Colon (tissue), 2 donors: ENCODE results near the gene TMOD1.
"Not testable (repeated sequence)": the region's sequence is repeated elsewhere in the genome, so short reads cannot be mapped to it uniquely, and the experiment has no call there.

Experiments used
- FAIRE-seq: peaks from 2 replicates; lab custom pipeline; 2012; peaks lifted over from hg19 to GRCh38; lab: Jason Lieb, UNC
- donor health status: control.
- donor health status: control.

Gene TMOD1

DNA sequence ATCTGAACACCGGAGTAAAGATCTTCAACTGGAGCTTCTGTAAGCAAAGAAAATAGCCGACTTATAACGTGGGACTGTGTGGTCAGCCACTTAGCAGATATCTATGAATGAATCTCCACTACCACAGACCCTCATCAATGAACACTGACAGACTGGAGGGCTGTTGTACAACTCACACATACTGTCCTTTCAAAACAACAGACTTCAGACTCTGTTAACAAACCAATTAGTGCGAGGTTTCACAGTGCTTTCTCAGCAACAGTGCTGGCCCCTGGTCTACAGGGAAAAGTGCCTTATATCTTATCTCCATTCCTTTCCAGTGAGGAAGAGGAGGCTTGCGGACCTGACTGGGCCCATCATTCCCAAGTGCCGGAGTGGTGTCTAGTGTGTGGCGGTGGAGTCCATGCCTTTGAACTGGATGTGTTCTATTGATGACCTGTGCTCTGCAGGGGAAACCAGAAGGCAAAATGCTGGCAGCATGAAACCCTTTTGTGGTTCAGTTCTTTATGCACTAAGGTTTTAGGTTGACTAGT lies 97.9 kb downstream of the TMOD1 start:
- FAIRE-seq: no peak

DNA sequence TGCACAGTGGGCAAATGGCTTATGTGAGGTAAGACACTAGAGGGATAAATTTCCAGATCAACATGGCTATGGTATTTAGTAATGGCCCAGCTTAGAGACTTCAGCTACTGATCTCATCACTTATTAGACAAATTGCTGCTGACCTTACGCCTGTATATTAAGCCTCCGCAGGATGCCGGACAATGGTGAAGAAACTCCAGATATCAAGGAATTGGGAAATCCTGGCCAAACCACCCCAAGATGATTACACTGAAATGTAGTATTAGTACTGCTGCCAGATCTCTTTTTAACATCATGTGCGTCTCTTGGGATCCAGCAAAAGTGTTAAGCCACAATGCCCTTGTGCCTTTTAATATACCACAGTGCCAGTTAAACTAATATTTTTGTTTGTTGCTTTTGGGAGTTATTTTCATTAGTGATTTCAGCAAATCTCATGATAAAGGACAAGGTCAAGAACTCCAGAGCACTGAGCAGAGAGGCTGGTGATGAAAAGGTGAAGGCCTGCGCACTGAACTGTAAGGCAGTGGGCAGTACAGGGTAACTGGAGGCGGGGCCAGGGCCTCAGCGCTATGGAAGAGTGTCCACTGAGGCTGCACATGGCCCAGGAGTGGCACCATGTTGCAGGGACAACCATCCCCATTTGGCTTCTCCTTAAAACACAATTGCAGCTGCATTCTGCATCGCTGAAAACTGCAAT lies 99.2 kb downstream of the TMOD1 start:
- FAIRE-seq: no peak

DNA sequence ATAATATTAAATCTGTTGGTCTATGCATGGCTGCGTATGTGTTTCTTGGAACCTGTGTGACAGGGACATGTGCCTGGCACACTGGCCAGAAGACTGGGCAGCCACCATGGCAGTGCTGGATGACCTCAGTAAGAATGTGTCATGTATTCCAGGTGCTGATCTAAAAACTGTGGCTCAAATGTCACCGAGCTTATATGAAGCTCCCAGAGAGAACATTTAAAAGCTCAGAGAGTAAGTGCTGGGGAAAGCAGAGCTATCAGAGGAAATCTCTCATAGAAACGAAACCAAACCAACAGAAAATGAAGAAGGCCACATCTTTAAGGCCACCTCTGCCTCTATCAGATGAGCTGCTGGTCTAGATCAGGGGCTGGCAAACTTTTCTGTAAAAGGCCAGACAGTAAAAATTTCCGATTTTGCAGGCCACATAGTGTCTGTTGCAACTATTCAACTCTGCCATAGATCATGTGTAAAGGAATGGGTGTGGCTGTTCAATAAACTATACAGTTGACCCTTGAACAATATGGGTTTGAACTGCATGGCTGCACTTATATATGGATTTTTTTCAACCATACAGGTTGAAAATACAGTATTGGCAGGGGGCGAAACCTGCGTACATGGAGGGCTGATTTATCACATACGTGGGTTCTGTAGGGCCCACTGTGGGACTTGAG lies 99.9 kb downstream of the TMOD1 start:
- FAIRE-seq: no peak

DNA sequence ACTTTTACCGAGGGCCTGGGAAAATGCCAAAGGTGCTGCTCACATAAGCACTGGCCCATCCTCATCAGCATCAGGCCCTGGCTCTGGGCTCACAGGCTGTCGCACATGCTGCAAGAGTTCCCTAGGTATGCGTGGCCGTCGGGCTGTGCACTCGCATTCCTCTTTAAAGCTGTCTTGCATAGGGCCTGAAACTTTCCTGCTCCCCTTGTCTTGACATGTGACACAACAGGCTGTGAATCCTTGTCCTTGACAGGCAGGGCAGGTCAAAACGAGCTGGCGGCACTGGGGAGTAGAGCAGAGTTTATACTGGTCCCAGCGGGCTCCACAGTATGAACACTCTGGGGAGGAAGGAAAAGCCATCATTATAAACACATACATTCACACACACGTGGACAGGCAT lies 101.0 kb downstream of the TMOD1 start:
- no peak for FAIRE-seq

DNA sequence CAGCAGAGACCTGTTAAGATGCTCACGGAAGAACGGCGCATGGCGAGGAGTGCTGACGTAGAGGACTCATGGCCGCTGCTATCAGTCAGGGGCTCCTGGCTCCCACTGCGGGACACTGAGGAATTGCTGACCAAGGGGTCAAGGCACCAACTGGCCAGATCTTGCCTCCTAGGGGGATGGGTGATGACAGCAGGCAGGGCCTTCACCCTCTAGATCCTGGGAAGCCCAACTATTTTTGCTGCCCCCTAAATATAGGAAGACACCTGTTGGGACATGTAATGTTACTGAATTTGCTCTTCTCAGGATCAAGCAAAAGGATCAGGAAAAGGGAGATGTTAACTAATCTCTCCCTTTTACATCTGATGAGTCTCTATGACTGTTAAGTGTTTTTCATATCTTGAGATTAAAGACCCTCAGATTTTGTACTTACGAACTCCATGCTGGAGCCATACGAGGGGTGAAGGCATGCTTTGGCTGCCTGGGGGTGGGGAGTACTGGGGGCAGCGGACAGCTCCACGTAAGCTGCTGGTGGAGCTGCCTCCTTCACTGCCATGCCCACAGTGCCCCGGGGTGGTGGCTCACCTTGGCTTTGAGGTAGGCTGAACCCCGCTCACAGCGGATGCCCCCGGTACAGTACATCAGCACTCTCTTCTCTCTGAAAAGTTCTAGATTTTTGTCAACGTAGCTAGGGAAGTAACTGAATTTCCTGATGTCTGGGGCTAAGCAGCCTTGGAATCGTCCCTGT lies 103.6 kb downstream of the TMOD1 start:
- FAIRE-seq: no peak

DNA sequence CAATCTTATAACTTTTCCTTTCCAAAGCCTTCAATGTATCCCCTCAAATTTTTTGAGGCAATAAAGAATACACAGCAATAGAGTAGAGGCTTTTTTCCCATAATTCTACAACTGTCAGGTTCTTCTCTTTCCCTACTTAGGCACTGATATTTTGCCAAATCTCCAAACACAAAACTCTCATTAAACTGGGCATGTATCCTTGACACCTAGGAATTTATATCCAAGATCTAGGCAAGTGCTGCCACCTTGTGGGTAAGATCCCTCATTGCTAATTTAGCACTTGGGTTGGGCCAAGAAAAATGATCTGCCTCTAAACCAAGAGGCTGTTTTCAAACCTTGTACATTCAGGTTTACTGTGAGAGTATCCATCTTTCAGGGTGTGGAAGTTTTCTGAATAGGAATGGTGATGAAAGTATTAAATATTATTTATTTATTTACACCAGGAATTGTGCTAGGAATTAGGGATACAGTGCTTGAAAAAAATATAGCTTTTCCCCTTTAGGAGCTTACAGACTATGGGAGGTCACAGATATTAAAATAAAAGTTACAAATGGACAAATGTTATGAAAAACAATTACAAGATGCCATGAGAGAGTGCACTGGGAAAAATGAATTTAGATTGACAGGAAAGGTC lies 114.1 kb downstream of the TMOD1 start:
- FAIRE-seq: no peak

DNA sequence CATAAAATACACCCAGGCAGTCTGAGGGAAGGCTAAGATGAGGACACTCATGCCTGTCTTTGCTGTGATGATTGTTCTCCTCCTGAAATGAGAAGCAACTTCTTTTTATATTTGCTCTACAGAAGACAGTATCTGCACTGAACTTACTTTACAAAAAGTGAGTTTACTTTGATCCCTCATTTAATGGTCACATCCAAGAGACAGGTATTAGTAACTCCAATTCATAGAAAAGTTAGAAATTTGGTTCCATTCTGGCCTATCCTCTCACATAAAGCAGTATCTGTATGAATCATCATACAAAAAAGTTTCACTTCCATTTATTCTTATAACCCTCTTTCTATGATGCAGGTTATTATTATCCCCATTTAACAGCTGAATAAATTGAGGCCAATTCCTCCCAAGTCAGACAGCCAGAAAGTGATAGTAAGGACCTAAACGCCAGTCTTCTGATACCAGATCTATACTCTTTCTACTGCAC lies 116.5 kb downstream of the TMOD1 start:
- no peak for FAIRE-seq

DNA sequence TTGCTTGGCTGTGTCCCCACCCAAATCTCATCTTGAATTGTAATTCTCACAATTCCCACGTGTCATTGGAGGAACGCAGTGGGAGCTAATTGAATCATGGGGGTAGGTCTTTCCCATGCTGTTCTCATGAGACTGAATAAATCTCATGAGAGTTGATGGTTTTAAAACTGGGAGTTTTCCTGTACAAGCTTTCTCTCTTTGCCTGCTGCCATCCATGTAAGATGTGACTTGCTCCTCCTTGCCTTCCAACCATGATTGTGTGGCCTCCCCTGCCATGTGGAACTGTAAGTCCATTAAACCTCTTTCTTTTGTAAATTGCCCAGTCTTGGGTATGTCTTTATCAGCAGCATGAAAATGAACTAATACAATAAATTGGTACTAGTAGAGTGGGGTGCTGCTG lies 118.6 kb downstream of the TMOD1 start:
- not testable (repeated sequence) for FAIRE-seq

DNA sequence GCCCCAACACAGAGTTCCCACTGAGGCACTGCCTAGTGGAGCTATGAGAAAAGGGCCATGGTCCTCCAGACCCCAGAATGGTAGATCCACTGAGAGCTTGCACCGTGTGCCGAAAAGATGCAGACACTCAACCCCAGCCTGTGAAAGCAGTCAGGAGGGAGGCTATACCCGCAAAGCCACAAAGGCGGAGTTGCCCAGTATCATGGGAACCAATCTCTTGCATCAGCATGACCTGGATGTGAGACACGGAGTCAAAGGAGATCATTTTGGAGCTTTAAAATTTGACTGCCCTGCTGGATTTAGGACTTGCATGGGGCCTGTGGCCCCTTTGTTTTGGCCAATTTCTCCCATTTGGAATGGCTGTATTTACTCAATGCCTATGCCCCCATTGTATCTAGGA lies 121.0 kb downstream of the TMOD1 start:
- FAIRE-seq: not testable (repeated sequence)

DNA sequence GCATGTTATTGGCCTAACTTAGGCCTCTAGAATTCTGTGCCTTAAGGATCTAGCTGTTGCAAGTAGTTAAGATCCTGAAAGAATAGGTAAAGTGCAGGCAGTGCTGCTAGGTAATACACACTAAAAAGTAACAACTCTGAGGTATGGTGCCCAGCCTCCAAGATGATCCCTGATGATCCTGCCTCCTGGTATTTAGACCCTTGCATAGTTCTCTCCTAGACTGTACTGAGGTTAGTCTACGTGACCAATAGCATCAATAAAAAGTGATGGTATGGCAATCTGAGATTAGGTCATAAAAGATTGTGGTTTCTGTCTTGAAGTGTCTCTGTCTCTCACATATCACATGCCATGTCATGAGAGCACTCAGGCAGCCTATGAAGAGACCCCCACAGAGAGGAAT lies 122.5 kb downstream of the TMOD1 start:
- no peak for FAIRE-seq

DNA sequence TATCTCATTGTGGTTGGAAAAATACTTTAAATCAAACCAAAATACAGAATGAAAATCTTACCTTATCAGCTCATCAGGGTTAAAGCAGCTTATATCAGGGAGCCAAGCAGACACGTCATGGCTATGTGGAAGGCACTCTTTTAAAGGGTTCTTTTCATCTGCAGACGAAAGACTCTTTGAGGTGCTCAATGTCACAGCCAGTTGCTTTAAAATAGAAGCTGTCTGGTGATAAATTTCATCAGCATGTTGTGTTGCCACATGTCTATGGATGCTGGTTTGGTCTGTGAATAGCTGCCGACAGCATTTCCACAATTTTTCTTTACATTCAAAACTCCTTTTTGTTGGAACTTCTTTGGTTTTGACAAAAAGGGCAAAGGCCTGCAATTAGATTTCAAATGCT lies 124.2 kb downstream of the TMOD1 start:
- no peak for FAIRE-seq

DNA sequence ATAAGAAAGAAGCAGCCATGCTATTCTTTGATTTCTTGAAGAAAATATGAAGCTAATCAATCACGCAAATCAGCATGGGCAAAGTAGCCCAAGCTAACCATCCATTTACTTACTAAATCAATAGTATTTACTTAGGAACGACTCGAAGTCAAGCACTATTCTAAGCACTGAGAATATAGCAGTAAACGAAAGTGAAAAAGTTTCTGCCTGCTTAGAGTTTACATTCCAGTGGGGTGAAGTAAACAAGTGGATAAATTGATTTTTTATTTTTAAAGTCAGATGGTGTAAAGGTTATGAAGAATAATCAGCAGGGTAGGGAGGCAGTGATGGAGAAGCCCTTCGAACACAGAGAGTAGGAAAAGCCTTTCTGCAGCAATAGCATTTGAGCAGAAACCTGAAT lies 126.2 kb downstream of the TMOD1 start:
- FAIRE-seq: no peak

DNA sequence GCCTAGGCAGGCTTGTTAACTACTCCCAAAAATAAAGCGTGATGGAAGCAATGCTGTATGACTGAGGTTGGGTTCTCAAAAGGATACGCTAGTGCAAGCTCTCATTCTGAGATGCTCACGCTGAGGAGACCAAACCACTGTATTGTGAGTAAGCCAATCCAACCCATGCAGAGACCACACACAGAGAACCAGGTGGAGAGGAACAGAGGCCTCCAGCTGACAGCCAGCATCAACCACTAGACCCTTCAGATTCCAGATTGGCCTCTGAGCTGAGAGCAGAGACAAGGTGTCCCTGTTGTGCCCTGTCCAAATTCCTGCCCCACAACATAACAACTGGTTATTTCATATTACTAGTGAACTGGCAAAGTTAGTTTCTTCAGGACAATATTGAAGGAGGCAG lies 127.2 kb downstream of the TMOD1 start:
- no peak for FAIRE-seq

DNA sequence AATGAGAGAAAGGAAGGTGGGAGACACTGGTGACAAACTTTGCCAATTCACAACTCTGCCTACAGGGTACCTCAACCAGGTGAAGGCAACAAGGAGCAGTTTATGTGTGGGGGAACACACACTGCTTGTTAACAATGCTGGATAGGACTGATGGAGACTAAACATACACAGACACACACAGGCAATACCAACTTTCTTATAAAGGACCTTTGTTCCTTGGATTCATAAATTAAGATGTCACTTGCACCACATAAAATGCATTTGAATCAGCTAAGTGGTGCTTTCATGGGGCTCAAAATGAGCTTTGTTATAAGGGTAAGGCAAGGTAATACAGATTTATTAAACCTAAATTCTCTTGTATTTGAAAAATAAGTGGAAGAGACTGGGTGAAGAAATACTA lies 127.7 kb downstream of the TMOD1 start:
- FAIRE-seq: no peak

DNA sequence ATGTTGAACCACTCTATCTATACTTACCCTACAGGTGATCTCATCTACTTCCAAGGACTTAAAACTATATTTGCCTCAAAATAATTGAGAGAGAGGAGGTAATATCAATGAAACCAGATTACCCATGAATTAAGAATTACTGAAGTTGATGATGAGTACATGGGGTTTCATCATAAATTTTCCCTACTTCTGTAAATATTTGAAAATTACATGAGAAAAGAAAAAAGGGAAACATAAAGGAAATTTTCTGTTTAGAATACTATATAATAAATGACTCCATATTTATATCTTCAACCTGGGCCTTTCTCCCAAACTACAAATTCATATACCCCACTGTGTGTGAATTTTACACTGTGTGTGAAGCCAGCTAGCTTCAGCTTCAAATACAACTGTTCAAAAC lies 129.1 kb downstream of the TMOD1 start:
- FAIRE-seq: no peak

DNA sequence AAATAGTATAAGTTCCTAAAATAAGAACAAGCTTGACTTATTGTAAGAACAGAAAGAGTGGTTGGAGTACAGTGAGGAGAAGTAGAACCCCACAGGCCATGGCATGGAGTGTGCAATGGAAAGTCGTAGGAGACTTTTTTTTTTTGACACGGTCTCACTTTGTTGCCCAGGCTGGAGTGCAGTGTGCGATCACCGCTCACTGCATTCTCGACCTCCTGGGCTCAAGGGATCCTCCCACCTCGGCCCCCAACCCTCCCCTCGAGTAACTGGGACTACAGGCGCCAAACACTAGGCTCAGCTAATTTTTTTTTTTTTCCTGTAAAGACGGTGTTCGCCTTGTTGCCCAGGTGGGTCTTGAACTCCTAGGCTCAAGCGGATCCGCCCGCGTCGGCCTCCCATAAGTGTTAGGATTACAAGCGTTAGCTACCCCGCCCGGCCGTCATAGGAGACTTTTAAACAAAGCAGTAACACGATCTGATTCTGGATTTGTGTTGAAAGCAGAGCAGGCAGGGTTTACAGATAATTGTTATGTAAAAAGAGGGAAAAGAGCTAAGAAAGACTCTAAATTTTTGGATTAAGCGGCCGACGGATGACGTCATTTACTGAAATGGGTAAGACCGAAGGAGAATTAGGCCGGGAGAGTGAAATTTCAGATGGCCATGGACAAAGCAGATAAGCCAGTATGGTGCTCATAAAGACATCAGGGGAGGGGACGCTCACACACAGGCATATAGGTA lies 130.9 kb downstream of the TMOD1 start:
- FAIRE-seq: no peak

DNA sequence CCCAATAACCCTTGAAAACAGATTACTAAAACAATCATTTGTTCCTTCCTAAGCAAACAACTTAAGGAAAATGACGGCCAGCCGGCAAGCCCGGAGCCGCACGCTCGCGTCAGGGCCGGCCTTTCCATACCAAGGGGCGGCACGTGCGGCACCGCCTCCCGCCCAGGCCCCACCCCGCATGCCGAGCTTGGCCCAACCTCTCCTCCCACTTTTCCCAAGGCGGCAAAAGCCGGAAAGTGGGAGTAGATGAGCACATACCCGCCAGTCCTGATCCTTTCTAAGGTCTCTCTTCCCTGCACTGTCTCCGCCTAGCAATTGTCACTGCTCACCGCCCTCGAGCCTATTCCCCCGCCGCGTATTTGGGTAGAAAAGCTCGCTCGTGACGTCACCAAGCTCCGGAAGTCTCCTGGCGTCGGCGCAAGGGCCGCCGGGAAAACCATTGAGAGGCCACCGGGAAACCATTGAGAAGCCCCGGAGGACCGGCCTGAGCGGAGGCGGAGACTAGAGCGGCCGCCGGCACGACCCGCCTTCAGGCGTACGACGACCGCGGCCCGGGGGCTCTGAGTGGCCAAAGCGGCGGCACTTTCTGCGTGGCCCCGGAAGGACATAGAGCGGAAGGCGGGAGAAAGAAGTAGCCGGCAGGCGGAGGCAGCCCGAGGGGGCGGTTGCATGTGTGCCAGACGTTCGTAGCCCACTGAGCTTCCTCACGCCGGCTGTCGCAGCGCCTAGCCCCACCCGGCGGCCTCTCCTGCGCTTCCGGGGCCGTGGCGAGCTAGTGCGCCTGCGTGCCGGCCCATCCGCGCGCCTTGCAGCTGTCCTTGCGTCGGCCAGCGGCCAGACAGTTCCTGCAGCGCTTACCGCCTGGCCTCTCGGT lies 131.8 kb downstream of the TMOD1 start, which contains the start of the genes NCBP1 and TSTD2:
TSS of gene NCBP1 (plus strand) at position 837 of the 874 bp plus-strand sequence. CDS start 61 bp downstream, outside the sequence.
TSS of gene TSTD2 (minus strand) at position 384 of the 874 bp plus-strand sequence. CDS start 5,806 bp downstream, outside the sequence.
- no peak for FAIRE-seq

DNA sequence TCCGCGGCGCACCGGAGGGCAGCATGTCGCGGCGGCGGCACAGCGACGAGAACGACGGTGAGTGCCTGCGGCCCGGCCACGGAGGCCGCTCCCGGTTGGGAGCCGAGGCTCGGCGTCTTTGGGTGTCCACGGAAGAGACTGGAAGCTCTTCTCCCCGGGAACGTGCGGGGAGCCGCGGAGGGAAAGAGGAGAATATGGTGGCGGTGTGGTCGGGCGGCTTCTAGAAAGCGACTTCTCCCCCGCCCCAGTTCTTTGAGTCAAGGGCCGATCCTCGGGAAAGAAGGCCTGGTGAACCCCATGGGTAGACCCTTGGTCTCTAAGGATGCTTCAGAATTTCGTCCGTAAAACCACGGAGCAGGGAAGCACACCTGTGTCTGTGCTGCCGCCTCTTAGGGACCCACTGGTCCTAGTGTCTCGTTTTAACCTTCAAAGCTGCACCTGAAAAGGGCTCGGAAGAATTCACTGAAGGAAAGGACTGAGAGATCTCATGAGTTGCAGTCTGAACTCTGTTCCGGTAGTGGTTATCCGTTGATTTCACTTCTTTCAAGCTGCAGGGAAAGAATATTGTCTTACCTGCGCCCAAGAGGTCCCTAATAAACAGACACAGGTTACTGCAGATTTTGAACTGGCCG lies 132.5 kb downstream of the TMOD1 start:
- FAIRE-seq: no peak

DNA sequence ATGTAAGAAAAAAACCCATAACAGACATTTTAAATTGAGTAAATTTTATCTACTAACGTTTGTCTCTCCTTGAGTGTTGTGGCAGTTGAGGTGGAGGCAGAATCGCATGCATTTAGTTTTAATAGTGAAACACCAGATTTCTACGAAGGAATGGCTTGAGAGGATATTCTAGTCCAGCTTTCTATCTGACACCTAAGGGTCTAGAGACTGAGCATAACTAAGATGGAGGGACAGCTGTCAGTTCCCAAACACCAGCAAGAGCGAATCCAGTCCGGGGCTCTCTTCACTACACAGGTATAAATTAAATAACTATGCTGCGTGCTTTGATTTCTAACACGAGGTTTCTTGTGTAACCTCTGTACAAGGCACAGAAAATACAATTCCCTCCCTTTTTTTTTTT lies 133.6 kb downstream of the TMOD1 start:
- no peak for FAIRE-seq

DNA sequence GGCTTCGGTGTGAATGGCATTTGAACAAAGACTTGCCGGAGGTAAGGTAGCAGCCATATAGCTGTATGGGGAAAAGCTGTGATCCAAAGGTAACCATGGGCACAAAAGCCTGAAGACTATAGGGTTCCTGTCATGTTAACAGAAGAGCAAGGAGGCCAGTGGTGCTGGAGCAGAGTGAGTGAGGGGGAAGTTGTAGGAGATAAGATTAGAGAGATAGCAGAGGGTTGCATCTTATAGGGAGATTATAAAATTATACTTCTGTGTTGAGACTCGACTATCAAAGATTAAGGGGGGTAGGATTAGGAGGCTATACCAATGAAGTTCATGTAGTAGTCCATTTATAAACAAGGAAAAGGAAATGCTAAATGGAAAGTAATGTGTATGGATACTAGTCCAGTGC lies 135.4 kb downstream of the TMOD1 start:
- no peak for FAIRE-seq
